Tibial nerve (tissue), 4 donors: Measurements from ENCODE around the gene CNTNAP5.

Source experiments
- CTCF ChIP-seq, 5 experiments: fragments of 200-600 bp in 3 of 5; fragments of 450-650 bp in 2 of 5; sonication (generic) in 3 of 5; IDR thresholded peaks; one replicate each; pipeline ENCODE4 v1.5.1; 2016 to 2019; ENCODE audit warnings: antibody characterized with exemption in 5 of 5, mild to moderate bottlenecking in 3 of 5, moderate library complexity in 2 of 5
- EP300 ChIP-seq, 2 donors: sonication (generic); formaldehyde crosslinking; IDR thresholded peaks; one replicate each; pipeline ENCODE4 v1.6.1; 2017; ENCODE audit warnings: antibody characterized with exemption in 2 of 2, mild to moderate bottlenecking in 1 of 2

GRCh38 chr2:124884315-124884714 is 859.2 kb downstream of the CNTNAP5 start:
- TF ChIP-seq CTCF (IDR thresholded peaks at IDR 0.05) (no peak), EP300 (IDR thresholded peaks at IDR 0.05) (no peak)
